B cell (primary cell): ENCODE measurements around the gene ZNF345. TPM values are rescaled to one million over a fixed set of nuclear protein-coding genes. Genes with fewer than 3 reads are reported as not detected.

Source experiments
- ATAC-seq: fragments of 200-7000 bp; cut with Tn5 transposase; one replicate; pipeline ENCODE4 v1.10.0; 2021; ENCODE audit warnings: low read depth, mild to moderate bottlenecking, moderate number of reproducible peaks, moderate library complexity
- CTCF ChIA-PET: fragments of 350-600 bp; sonication (Branson Sonifier 250); formaldehyde crosslinking; loops from one replicate; lab custom pipeline; 2021; ENCODE audit warnings: antibody characterized with exemption, inconsistent platforms; lab: Charles Lee
- POLR2A ChIA-PET: fragments of 350-600 bp; sonication (Branson Sonifier 250); formaldehyde crosslinking; loops from one replicate; lab custom pipeline; 2021; ENCODE audit warnings: antibody characterized with exemption; lab: Charles Lee
- DNase-seq: peaks from one replicate; pipeline ENCODE4 v3.0.0; 2013
- H2AFZ ChIP-seq: 2 replicates; pipeline ENCODE4 v1.6.1; 2012; ENCODE audit warnings: mild to moderate bottlenecking, low read depth, low read length; ENCODE audit not compliant: insufficient read depth, poor library complexity, severe bottlenecking
- H3K27ac ChIP-seq, 2 donors: 1 replicate in 1 of 2; 2 replicates in 1 of 2; pipeline ENCODE4 v1.5.1; 2012 to 2013; ENCODE audit warnings: low read length in 2 of 2, mild to moderate bottlenecking in 2 of 2, moderate library complexity in 1 of 2
- H3K27me3 ChIP-seq, 4 experiments: fragments of 200-600 bp in 1 of 4; sonication (generic) in 1 of 4; replicated peaks in 1 of 4; 1 replicate in 2 of 4; 2 replicates in 2 of 4; pipeline versions ENCODE4 v1.6.1 to v1.7.0; 2013 to 2016; ENCODE audit warnings: low read length in 3 of 4, mild to moderate bottlenecking in 2 of 4, mixed read lengths in 1 of 4, moderate library complexity in 1 of 4; ENCODE audit not compliant: insufficient read depth in 4 of 4, control insufficient read depth in 3 of 4; ENCODE audit errors: control extremely low read depth in 1 of 4
- H3K36me3 ChIP-seq, 2 experiments: replicated peaks in 1 of 2; 1 replicate in 1 of 2; 2 replicates in 1 of 2; pipeline versions ENCODE4 v1.6.1 to v1.7.1; 2013; ENCODE audit warnings: low read length in 1 of 2; ENCODE audit not compliant: insufficient read depth in 2 of 2, control insufficient read depth in 1 of 2; ENCODE audit errors: control extremely low read depth in 1 of 2, extremely low read depth in 1 of 2
- H3K4me1 ChIP-seq, 2 donors: fragments of 200-600 bp in 1 of 2; sonication (generic) in 1 of 2; 1 replicate in 1 of 2; 2 replicates in 1 of 2; pipeline versions ENCODE4 v1.5.1 to v1.6.1; 2013 to 2017; ENCODE audit warnings: low read length in 2 of 2; ENCODE audit not compliant: control insufficient read depth in 2 of 2, insufficient read depth in 2 of 2
- H3K4me2 ChIP-seq: replicated peaks from 2 replicates; pipeline ENCODE3; 2012; ENCODE audit warnings: mild to moderate bottlenecking, low read depth, low read length; ENCODE audit not compliant: poor library complexity, severe bottlenecking
- H3K4me3 ChIP-seq, 5 experiments: fragments of 200-600 bp in 1 of 5; sonication (generic) in 1 of 5; 1 replicate in 3 of 5; 2 replicates in 2 of 5; pipeline versions ENCODE4 v1.5.1 to v1.7.0; 2011 to 2016; ENCODE audit warnings: low read length in 4 of 5, mild to moderate bottlenecking in 4 of 5, low read depth in 2 of 5, control low read depth in 1 of 5, moderate library complexity in 1 of 5; ENCODE audit not compliant: insufficient read depth in 1 of 5; ENCODE audit errors: control extremely low read depth in 1 of 5, extremely low read depth in 1 of 5
- H3K79me2 ChIP-seq: fragments of 200-600 bp; sonication (generic); one replicate; pipeline ENCODE4 v1.6.0; 2016; ENCODE audit warnings: low read length; ENCODE audit not compliant: control insufficient read depth, insufficient read depth
- H3K9ac ChIP-seq: fragments of 200-600 bp; sonication (generic); 2 replicates; pipeline ENCODE4 v1.6.1; 2017; ENCODE audit warnings: mild to moderate bottlenecking, low read length, moderate library complexity
- H3K9me3 ChIP-seq, 3 donors: one replicate each; pipeline versions ENCODE4 v1.6.1 to v1.7.1; 2013; ENCODE audit warnings: low read length in 2 of 3; ENCODE audit not compliant: control insufficient read depth in 2 of 3, insufficient read depth in 1 of 3; ENCODE audit errors: control extremely low read depth in 1 of 3
- H4K20me1 ChIP-seq: 2 replicates; pipeline ENCODE4 v1.6.0; 2012; ENCODE audit warnings: mild to moderate bottlenecking, low read length; ENCODE audit not compliant: insufficient read depth, control insufficient read depth, poor library complexity, severe bottlenecking
- H3K27ac Mint-ChIP-seq: one replicate; pipeline ENCODE4 v1.8.0; 2021; ENCODE audit warnings: mixed read lengths
- H3K27me3 Mint-ChIP-seq: one replicate; pipeline ENCODE4 v1.8.0; 2021; ENCODE audit warnings: mixed read lengths
- H3K4me1 Mint-ChIP-seq: one replicate; pipeline ENCODE4 v1.8.0; 2021; ENCODE audit warnings: mixed read lengths
- H3K4me3 Mint-ChIP-seq: one replicate; pipeline ENCODE4 v1.8.0; 2021; ENCODE audit warnings: mixed read lengths
- H3K9me3 Mint-ChIP-seq: one replicate; pipeline ENCODE4 v1.8.0; 2022; ENCODE audit warnings: mixed read lengths; ENCODE audit not compliant: insufficient read depth
- EZH2 ChIP-seq: IDR thresholded peaks from 2 replicates; pipeline ENCODE4 v1.6.1; 2012; ENCODE audit warnings: borderline replicate concordance, low read depth, mild to moderate bottlenecking, moderate library complexity, low read length; ENCODE audit not compliant: insufficient read depth, poor library complexity, severe bottlenecking
- WGBS: methylation state at CpG from one replicate; pipeline ENCODE4 v1.1.5; 2013; ENCODE audit warnings: missing lambda C conversion rate; ENCODE audit not compliant: insufficient coverage; 5-methylcytosine and 5-hydroxymethylcytosine counted together
- intact Hi-C: fragments of 100-400 bp; cut with micrococcal nuclease; formaldehyde crosslinking; loops from one replicate; pipeline ENCODE4 v1.10.0; 2022
- polyA minus RNA-seq: library from RNA; depleted of rRNA, polyadenylated mRNA; stranded (reverse); fragments of >200 nt; gene quantifications from 2 replicates; pipeline ENCODE4 v1.2.3, GENCODE V29; 2012
- polyA plus RNA-seq: library from polyadenylated mRNA; depleted of rRNA; stranded (reverse); fragments of >200 nt; gene quantifications from 2 replicates; pipeline ENCODE4 v1.2.3, GENCODE V29; 2012
- total RNA-seq, 2 donors: library from RNA; stranded (reverse); fragments of 120-200 nt in 1 of 2; gene quantifications; 1 replicate in 1 of 2; 2 replicates in 1 of 2; pipeline versions ENCODE4 v1.2.3 to v1.2.4, GENCODE V29; 2013 to 2022
- TF ChIP-seq, protein P1 (sequence below): fragments of 200-600 bp; IDR thresholded peaks from one replicate; pipeline ENCODE4 v1.8.0; 2022; ENCODE audit warnings: antibody characterized with exemption, mild to moderate bottlenecking

Gene ZNF345
- total RNA-seq (17.7 and 19.5 TPM in 2 replicates), polyA plus RNA-seq (6.2 and 8.8 TPM in 2 replicates), polyA minus RNA-seq (2.5 and 3.2 TPM in 2 replicates)
- total RNA-seq (2013) = 13.0 TPM

GRCh38 chr19:36850559-36851442 lies at the start of gene ZNF345:
ZNF345 (plus strand) TSS chr19:36850876; CDS start chr19:36876831, 25,955 bp downstream.
- peak within 1 kb of the TSS; percentile 92 to 100 (median 93) for H3K4me3 ChIP-seq
- no peaks in the 10 kb centered on the region for H4K20me1 ChIP-seq
- H3K27ac ChIP-seq = peak within 1 kb of the TSS; percentile 74 to 84
- Mint-ChIP-seq H3K27me3 (no peaks in the 10 kb centered on the region), H3K4me3 (no peak within 1 kb of the TSS), H3K9me3 (peaks cover 6% of the 10 kb centered on the region), H3K4me1 (peaks cover 5% of the 10 kb centered on the region), H3K27ac (no peak within 1 kb of the TSS)
- peaks cover 4 to 15% of the 10 kb centered on the region in 2 experiments for H3K36me3 ChIP-seq
- no peak for TF ChIP-seq EZH2
- TF ChIP-seq, protein P1, sequence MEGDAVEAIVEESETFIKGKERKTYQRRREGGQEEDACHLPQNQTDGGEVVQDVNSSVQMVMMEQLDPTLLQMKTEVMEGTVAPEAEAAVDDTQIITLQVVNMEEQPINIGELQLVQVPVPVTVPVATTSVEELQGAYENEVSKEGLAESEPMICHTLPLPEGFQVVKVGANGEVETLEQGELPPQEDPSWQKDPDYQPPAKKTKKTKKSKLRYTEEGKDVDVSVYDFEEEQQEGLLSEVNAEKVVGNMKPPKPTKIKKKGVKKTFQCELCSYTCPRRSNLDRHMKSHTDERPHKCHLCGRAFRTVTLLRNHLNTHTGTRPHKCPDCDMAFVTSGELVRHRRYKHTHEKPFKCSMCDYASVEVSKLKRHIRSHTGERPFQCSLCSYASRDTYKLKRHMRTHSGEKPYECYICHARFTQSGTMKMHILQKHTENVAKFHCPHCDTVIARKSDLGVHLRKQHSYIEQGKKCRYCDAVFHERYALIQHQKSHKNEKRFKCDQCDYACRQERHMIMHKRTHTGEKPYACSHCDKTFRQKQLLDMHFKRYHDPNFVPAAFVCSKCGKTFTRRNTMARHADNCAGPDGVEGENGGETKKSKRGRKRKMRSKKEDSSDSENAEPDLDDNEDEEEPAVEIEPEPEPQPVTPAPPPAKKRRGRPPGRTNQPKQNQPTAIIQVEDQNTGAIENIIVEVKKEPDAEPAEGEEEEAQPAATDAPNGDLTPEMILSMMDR = no peak
- ATAC-seq (peak; percentile 82), DNase-seq (peak; percentile 93)
- peaks cover 2 to 16% (median 3%) of the 10 kb centered on the region in 3 donors for H3K9me3 ChIP-seq
- H3K9ac ChIP-seq = peak within 1 kb of the TSS; percentile 88
- peaks cover 16 to 20% of the 10 kb centered on the region in 2 donors for H3K4me1 ChIP-seq
- CTCF ChIA-PET = interaction anchor here (0.6 to 3.3 kb wide), 3 partner anchors 10 to 520 kb away, joined by 3 to 23 read pairs (median 3); partner anchors contain the start of genes ZNF527 and ZNF790
- H3K27me3 ChIP-seq = no peaks in the 10 kb centered on the region
- peak within 1 kb of the TSS; percentile 98 for H2AFZ ChIP-seq
- under 1% methylated on average over 43 of the region's 43 CpGs for WGBS
- peaks cover 69% of the 10 kb centered on the region for H3K79me2 ChIP-seq
- peak within 1 kb of the TSS; percentile 93 for H3K4me2 ChIP-seq
- intact Hi-C loops = loop anchor here (1.0 to 2.0 kb wide), 14 partner anchors 12 to 744 kb away; partner anchors contain the start of genes ZFP14, ZFP82, ZNF260 and ZNF383
- POLR2A ChIA-PET = interaction anchor here (0.6 to 3.1 kb wide), 5 partner anchors 12 to 467 kb away, joined by 3 to 41 read pairs (median 3); partner anchors contain the start of genes ZNF382, ZNF790 and ZNF850
